ENCODE measurements around the gene ASCC3.

ASCC3 gene

DNA sequence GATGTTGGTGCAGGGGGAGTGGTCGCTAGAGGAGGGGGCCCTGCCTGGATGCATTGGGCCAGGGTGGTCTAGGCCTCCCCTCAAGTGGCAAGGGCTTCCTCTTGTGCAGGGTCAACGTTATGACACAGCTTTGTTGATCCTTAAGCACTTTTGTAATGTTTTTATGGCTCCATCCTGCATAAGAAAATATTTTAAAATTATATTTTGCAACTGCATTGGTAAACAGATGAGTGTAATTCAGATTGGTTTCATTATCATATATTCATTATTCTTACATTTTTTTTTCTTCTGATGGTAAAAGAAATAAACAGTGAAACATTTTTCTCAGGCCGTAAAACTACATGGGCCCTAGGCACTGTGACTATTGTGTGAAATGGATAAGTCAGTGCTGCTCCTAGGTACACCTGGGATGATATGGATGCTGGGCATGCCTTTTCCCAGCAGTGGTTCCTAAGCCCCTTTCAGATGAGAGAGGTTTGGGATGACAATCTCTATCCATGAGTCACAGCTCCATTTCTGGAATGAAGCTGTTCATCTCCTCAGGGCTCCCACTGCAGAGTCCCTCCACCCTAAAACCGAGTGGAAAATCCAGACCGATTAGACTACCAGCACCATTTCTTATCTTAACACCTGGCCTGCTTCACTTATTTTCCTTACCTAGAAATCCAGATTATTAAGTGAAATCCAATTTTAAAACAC is 410.6 kb downstream of the ASCC3 start:
- no peak for TF ChIP-seq NFIC (IDR thresholded peaks at IDR 0.05)
- no peak for TF ChIP-seq EGR1 (IDR thresholded peaks at IDR 0.05)

DNA sequence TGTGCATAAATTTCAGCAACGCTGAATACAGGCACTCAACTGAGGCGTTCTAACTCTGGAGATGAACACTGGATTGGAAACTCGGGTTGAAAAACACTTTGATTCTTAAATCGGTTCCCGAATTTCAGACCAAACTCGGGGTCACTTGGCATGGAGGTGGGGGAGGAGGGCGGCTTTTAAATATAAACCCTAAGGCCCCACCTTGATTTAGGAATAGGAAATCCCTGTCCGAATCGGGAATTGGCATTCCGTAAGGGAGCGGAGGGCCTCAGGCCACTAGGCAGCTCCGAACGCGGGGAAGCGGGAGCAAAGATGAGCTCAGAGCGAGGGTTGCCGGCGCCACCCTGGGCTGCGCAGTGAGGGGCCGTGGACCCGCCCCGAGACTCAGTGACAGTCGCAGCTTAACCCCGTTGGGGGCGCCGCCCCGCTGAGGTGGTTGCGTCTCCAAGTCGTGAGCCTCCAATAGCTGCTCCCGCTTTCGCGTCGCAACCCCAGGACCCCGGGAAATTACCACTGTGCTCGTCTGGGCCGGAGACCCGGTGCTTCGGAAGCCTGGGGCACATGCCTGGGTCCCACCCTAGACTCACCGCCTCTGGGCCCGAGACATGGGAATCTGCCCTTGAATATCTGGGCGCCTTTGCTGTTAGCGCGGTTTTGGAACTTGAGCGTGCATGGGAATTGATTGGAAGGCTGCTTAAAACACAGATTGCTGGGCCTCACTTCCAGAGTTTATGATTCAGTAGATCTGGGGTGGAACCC is 411.8 kb downstream of the ASCC3 start:
- no peak for TF ChIP-seq TCF12 (IDR thresholded peaks at IDR 0.05; ENCODE audit: low read depth)
- TF ChIP-seq, protein P1, sequence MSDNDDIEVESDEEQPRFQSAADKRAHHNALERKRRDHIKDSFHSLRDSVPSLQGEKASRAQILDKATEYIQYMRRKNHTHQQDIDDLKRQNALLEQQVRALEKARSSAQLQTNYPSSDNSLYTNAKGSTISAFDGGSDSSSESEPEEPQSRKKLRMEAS (IDR thresholded peaks at IDR 0.05), result no peak
- TF ChIP-seq EP300 (IDR thresholded peaks at IDR 0.05; ENCODE audit: borderline replicate concordance), result no peak
- TF ChIP-seq NFIC (IDR thresholded peaks at IDR 0.05), result no peak
- no peak for TF ChIP-seq CEBPB (IDR thresholded peaks at IDR 0.05)
- TF ChIP-seq CREB1 (IDR thresholded peaks at IDR 0.05; ENCODE audit: low read depth), result no peak
- TF ChIP-seq TEAD4 (IDR thresholded peaks at IDR 0.05), result no peak
- no peak for TF ChIP-seq YY1 (IDR thresholded peaks at IDR 0.05; ENCODE audit: low read depth)
- TF ChIP-seq RAD21 (IDR thresholded peaks at IDR 0.05; ENCODE audit: low read depth), result no peak
- no peak for TF ChIP-seq FOXM1 (IDR thresholded peaks at IDR 0.05; ENCODE audit: borderline replicate concordance, low read depth)
- TF ChIP-seq, protein P2, sequence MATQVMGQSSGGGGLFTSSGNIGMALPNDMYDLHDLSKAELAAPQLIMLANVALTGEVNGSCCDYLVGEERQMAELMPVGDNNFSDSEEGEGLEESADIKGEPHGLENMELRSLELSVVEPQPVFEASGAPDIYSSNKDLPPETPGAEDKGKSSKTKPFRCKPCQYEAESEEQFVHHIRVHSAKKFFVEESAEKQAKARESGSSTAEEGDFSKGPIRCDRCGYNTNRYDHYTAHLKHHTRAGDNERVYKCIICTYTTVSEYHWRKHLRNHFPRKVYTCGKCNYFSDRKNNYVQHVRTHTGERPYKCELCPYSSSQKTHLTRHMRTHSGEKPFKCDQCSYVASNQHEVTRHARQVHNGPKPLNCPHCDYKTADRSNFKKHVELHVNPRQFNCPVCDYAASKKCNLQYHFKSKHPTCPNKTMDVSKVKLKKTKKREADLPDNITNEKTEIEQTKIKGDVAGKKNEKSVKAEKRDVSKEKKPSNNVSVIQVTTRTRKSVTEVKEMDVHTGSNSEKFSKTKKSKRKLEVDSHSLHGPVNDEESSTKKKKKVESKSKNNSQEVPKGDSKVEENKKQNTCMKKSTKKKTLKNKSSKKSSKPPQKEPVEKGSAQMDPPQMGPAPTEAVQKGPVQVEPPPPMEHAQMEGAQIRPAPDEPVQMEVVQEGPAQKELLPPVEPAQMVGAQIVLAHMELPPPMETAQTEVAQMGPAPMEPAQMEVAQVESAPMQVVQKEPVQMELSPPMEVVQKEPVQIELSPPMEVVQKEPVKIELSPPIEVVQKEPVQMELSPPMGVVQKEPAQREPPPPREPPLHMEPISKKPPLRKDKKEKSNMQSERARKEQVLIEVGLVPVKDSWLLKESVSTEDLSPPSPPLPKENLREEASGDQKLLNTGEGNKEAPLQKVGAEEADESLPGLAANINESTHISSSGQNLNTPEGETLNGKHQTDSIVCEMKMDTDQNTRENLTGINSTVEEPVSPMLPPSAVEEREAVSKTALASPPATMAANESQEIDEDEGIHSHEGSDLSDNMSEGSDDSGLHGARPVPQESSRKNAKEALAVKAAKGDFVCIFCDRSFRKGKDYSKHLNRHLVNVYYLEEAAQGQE (IDR thresholded peaks at IDR 0.05; ENCODE audit: low read depth), result no peak

DNA sequence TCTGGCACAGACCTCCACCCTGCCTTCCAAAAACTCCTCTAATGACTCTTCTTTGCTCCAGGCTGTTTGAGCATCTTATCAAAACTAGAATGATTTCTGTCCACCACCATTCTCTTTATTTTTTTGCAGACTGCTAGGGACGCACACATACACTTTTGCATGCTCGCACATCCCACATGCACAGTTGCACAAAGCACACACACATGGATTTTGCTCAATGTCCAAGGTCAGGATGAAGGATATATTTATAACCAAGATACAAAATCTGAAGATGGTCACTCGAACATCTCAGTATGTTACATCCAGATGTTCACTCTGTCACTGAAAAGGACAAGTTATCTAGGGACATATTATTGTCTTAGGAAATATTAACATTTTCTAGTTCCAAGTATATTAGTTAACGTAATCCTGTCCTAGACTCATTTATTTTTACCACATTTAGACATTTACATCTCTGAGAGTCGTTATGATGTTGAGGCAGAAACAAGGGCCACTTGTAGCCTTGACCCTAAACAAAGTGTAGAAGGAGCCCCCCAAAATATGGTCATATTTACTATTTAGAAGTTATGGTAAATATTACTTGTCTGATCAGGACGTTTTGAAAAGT is 413.0 kb downstream of the ASCC3 start:
- TF ChIP-seq, protein P2 (IDR thresholded peaks at IDR 0.05; ENCODE audit: low read depth), result no peak
- TF ChIP-seq CREB1 (IDR thresholded peaks at IDR 0.05; ENCODE audit: low read depth) (no peak), EP300 (IDR thresholded peaks at IDR 0.05; ENCODE audit: borderline replicate concordance) (no peak), RAD21 (IDR thresholded peaks at IDR 0.05; ENCODE audit: low read depth) (no peak), NFIC (IDR thresholded peaks at IDR 0.05) (no peak)

DNA sequence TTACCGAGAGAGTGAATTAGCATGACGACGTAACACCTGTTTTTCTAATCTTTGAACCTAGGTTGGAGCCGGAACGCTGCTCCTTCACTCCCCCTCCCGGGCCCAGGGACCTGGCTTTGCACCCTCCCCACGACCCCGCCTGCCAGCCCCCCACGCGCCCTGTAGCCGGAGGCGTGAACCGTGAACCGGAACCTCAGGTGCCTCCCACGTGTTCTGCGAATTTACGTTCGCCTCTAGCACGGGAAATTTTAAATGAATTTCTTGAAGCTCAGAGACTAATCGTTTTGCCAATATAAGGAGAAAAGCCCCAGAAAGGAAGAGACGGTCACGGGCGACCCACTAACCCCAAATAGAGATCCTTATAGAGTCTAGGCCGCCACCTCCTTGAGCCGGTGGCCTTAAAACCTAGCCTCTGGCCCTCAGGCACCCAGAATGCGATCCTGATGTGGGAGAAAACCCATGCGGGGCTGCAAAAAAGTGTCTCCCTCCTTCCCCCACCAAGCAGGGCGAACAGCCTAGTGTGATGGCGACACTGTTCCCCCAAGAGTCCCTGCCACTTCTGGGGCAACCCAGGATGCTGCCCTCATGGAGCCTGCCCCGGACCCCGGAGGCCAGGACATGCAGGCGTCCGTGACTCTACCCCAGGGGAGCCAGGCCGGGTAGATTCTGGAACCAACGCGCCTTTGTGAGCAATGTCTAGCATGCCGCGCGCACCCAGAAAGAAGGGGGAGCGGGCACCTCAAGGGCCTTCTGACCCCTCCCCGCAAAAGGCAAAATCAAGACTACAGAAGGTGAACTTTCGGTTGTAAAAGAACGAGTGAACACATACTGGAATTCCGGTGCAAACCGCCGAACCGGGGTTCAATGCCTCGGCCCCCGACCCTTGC is 413.8 kb downstream of the ASCC3 start:
- TF ChIP-seq, protein P3, sequence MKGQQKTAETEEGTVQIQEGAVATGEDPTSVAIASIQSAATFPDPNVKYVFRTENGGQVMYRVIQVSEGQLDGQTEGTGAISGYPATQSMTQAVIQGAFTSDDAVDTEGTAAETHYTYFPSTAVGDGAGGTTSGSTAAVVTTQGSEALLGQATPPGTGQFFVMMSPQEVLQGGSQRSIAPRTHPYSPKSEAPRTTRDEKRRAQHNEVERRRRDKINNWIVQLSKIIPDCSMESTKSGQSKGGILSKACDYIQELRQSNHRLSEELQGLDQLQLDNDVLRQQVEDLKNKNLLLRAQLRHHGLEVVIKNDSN (IDR thresholded peaks at IDR 0.05), result no peak
- TF ChIP-seq TEAD4 (IDR thresholded peaks at IDR 0.05) (no peak), EP300 (IDR thresholded peaks at IDR 0.05; ENCODE audit: borderline replicate concordance) (no peak), FOXM1 (IDR thresholded peaks at IDR 0.05; ENCODE audit: borderline replicate concordance, low read depth) (no peak), ZBTB7A (IDR thresholded peaks at IDR 0.05; ENCODE audit: low read depth) (no peak), EGR1 (IDR thresholded peaks at IDR 0.05) (no peak), YY1 (IDR thresholded peaks at IDR 0.05; ENCODE audit: low read depth) (no peak)

DNA sequence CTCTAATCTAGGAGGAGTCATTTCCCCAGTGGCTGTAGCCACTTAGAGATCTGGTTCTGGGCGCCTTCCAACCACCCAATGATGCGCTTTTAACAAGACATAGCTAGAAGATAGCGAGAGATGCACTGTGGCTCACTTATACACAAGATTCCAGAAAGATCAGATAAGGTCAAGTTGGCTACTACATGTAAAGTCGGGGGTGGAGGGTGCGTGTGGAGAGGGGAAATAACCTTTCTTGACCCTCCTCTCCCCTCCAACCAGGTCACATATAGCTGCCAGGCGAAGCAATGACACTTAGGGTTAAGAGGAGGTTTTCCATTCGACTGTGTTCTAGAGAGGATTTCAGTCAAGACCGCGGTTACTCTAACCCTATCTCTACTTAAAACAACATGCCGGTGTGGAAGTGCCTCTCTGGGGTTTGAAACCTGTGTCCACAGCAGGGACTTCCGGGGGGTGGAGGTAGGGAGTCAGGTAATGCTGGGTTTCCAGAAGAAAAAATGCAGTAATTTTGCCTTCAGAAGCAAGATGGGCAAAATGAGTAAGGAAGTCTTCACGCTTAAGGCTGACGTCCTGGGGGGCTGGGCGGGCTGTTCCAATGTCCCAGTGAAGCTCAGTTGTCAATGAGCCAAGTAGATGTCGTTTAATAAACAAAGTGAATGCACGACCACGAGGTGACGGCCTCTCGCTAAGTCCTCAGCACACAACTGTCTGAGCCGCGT is 414.6 kb downstream of the ASCC3 start:
- TF ChIP-seq YY1 (IDR thresholded peaks at IDR 0.05; ENCODE audit: low read depth), result no peak
